ENCODE measurements around the gene CDK2. TPM values are rescaled to one million over a fixed set of nuclear protein-coding genes. Genes with fewer than 3 reads are reported as not detected.
A peak's percentile ranks its signal among the peaks of the same experiment; 100 is the strongest.

CDK2 gene
- total and polyA plus RNA-seq, 9 donors: 20.8 to 34.4 (median 30.6) TPM

- DNase-seq: no peak
- no peak overlapping the region for H3K4me3 ChIP-seq (ENCODE audit: low read length)
- 81% methylated on average over 5 of the region's 5 CpGs for WGBS (ENCODE audit: insufficient coverage)
- no peaks in the 10 kb centered on the region for H3K4me1 ChIP-seq (ENCODE audit: control insufficient read depth, insufficient read depth, low read length)
- no peak overlapping the region for H3K27ac ChIP-seq (ENCODE audit: low read length)
- H3K27me3 ChIP-seq (ENCODE audit: control insufficient read depth, insufficient read depth, low read length): peaks cover 3% of the 10 kb centered on the region
- H3K9me3 ChIP-seq (replicated peaks; ENCODE audit: control insufficient read depth, low read depth, low read length): no peaks in the 10 kb centered on the region
- peaks cover 10% of the 10 kb centered on the region for H3K36me3 ChIP-seq (ENCODE audit: control insufficient read depth, insufficient read depth, low read length)
These were observed 9.3 kb upstream of the CDK2 start for GRCh38 chr12:55957106-55957859.

- Histone ChIP-seq H3K36me3 (ENCODE audit: control insufficient read depth, insufficient read depth, low read length) (peaks cover 3% of the 10 kb centered on the region), H3K27ac (ENCODE audit: low read length) (no peak overlapping the region), H3K4me3 (ENCODE audit: low read length) (no peak overlapping the region), H3K27me3 (ENCODE audit: control insufficient read depth, insufficient read depth, low read length) (no peaks in the 10 kb centered on the region), H3K4me1 (ENCODE audit: control insufficient read depth, insufficient read depth, low read length) (peaks cover 18% of the 10 kb centered on the region), H3K9me3 (replicated peaks; ENCODE audit: control insufficient read depth, low read depth, low read length) (no peaks in the 10 kb centered on the region)
- DNase-seq: no peak
- 100% methylated on average over 1 of the region's 2 CpGs for WGBS (ENCODE audit: insufficient coverage)
These were observed 2.9 kb upstream of the CDK2 start for GRCh38 chr12:55963760-55964159.

GRCh38 chr12:55965240-55965639 lies 1.4 kb upstream of the CDK2 start:
- Histone ChIP-seq H3K9me3 (replicated peaks; ENCODE audit: control insufficient read depth, low read depth, low read length) (no peaks in the 10 kb centered on the region), H3K4me1 (ENCODE audit: control insufficient read depth, insufficient read depth, low read length) (peaks cover 18% of the 10 kb centered on the region), H3K4me3 (ENCODE audit: low read length) (no peak overlapping the region), H3K36me3 (ENCODE audit: control insufficient read depth, insufficient read depth, low read length) (peaks cover 7% of the 10 kb centered on the region), H3K27ac (ENCODE audit: low read length) (no peak overlapping the region), H3K27me3 (ENCODE audit: control insufficient read depth, insufficient read depth, low read length) (no peaks in the 10 kb centered on the region)
- DNase-seq: no peak
- 30% methylated on average over 5 of the region's 5 CpGs for WGBS (ENCODE audit: insufficient coverage)

GRCh38 chr12:55965941-55966407 lies 656 bp upstream of the CDK2 start, which contains the start of gene PMEL:
Gene PMEL, minus strand, starts transcription at chr12:55966042. Its CDS starts 31 bp downstream, at chr12:55966011.
- 0% methylated on average over 1 of the region's 4 CpGs for WGBS (ENCODE audit: insufficient coverage)
- peak within 1 kb of the TSS; percentile 92 for H3K27ac ChIP-seq (ENCODE audit: low read length)
- H3K4me1 ChIP-seq (ENCODE audit: control insufficient read depth, insufficient read depth, low read length): peaks cover 18% of the 10 kb centered on the region
- H3K36me3 ChIP-seq (ENCODE audit: control insufficient read depth, insufficient read depth, low read length): peaks cover 12% of the 10 kb centered on the region
- no peaks in the 10 kb centered on the region for H3K27me3 ChIP-seq (ENCODE audit: control insufficient read depth, insufficient read depth, low read length)
- no peaks in the 10 kb centered on the region for H3K9me3 ChIP-seq (replicated peaks; ENCODE audit: control insufficient read depth, low read depth, low read length)
- H3K4me3 ChIP-seq (ENCODE audit: low read length): peak within 1 kb of the TSS; percentile 98
- peak; percentile 43 for DNase-seq

DNA sequence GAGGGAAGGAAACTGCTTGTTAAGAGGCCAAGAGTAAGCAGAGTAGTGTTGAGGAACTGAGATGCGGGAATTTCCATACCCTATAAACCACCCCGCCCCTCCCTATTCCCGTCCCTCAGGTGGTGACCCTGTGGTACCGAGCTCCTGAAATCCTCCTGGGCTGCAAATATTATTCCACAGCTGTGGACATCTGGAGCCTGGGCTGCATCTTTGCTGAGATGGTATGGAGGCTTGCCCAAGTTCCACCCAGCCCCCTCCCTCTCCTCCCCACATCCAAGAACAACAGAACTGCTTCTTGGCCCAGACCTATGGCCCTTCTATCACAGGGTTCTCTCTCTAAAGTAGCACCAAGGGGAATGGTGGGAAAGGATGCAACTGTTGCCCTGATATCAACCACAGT lies 2.7 kb downstream of the CDK2 start:
- no CpG with 5 or more reads among the region's 4 CpGs for WGBS (ENCODE audit: insufficient coverage)
- H3K4me3 ChIP-seq (ENCODE audit: low read length): no peak overlapping the region
- no peaks in the 10 kb centered on the region for H3K27me3 ChIP-seq (ENCODE audit: control insufficient read depth, insufficient read depth, low read length)

DNA sequence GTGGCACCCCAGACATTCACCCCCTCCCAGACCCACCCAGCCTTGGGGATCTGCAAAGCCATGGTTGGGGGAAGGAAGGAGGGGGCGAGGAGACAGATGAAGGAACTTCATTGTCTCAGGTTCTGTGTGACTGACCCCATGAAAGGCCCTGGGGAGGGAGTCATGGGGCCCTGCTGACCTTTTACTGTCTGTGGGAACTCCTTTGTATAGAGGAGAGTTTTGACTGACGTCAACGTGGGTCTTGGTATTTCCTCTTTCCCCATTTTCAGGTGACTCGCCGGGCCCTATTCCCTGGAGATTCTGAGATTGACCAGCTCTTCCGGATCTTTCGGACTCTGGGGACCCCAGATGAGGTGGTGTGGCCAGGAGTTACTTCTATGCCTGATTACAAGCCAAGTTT lies 4.1 kb downstream of the CDK2 start:
- no peak for DNase-seq
- Histone ChIP-seq H3K27ac (ENCODE audit: low read length) (no peak overlapping the region), H3K9me3 (replicated peaks; ENCODE audit: control insufficient read depth, low read depth, low read length) (no peaks in the 10 kb centered on the region), H3K4me1 (ENCODE audit: control insufficient read depth, insufficient read depth, low read length) (peaks cover 29% of the 10 kb centered on the region), H3K27me3 (ENCODE audit: control insufficient read depth, insufficient read depth, low read length) (no peaks in the 10 kb centered on the region), H3K4me3 (ENCODE audit: low read length) (no peak overlapping the region), H3K36me3 (ENCODE audit: control insufficient read depth, insufficient read depth, low read length) (peaks cover 20% of the 10 kb centered on the region)
- 88% methylated on average over 3 of the region's 7 CpGs for WGBS (ENCODE audit: insufficient coverage)

More for the DNA sequence above, 2.7 kb downstream of the CDK2 start:
- Histone ChIP-seq H3K27ac (ENCODE audit: low read length) (no peak overlapping the region), H3K36me3 (ENCODE audit: control insufficient read depth, insufficient read depth, low read length) (peaks cover 20% of the 10 kb centered on the region), H3K4me1 (ENCODE audit: control insufficient read depth, insufficient read depth, low read length) (peaks cover 24% of the 10 kb centered on the region), H3K9me3 (replicated peaks; ENCODE audit: control insufficient read depth, low read depth, low read length) (no peaks in the 10 kb centered on the region)
- no peak for DNase-seq

GRCh38 chr12:55972042-55972441 lies 5.4 kb downstream of the CDK2 start:
- Histone ChIP-seq H3K4me1 (ENCODE audit: control insufficient read depth, insufficient read depth, low read length) (peaks cover 21% of the 10 kb centered on the region), H3K4me3 (ENCODE audit: low read length) (no peak overlapping the region), H3K27me3 (ENCODE audit: control insufficient read depth, insufficient read depth, low read length) (no peaks in the 10 kb centered on the region), H3K36me3 (ENCODE audit: control insufficient read depth, insufficient read depth, low read length) (peaks cover 30% of the 10 kb centered on the region), H3K27ac (ENCODE audit: low read length) (peak overlapping the region; percentile 98), H3K9me3 (replicated peaks; ENCODE audit: control insufficient read depth, low read depth, low read length) (no peaks in the 10 kb centered on the region)
- WGBS (ENCODE audit: insufficient coverage): 60% methylated on average over 1 of the region's 3 CpGs
- no peak for DNase-seq

DNA sequence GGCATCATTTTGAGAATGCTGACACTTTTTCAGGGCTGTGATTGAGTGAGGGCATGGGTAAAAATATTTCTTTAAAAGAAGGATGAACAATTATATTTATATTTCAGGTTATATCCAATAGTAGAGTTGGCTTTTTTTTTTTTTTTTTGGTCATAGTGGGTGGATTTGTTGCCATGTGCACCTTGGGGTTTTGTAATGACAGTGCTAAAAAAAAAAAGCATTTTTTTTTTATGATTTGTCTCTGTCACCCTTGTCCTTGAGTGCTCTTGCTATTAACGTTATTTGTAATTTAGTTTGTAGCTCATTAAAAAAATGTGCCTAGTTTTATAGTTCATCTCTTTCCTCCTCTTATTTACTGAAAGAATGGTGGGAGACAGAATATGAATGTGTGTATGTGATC lies 5.8 kb downstream of the CDK2 start:
- Histone ChIP-seq H3K9me3 (replicated peaks; ENCODE audit: control insufficient read depth, low read depth, low read length) (no peaks in the 10 kb centered on the region), H3K4me1 (ENCODE audit: control insufficient read depth, insufficient read depth, low read length) (peaks cover 17% of the 10 kb centered on the region), H3K27ac (ENCODE audit: low read length) (peak overlapping the region; percentile 98), H3K27me3 (ENCODE audit: control insufficient read depth, insufficient read depth, low read length) (no peaks in the 10 kb centered on the region), H3K36me3 (ENCODE audit: control insufficient read depth, insufficient read depth, low read length) (peaks cover 31% of the 10 kb centered on the region), H3K4me3 (ENCODE audit: low read length) (peak overlapping the region; percentile 64)
- no CpG with 5 or more reads among the region's 1 CpG for WGBS (ENCODE audit: insufficient coverage)
- DNase-seq: no peak

DNA sequence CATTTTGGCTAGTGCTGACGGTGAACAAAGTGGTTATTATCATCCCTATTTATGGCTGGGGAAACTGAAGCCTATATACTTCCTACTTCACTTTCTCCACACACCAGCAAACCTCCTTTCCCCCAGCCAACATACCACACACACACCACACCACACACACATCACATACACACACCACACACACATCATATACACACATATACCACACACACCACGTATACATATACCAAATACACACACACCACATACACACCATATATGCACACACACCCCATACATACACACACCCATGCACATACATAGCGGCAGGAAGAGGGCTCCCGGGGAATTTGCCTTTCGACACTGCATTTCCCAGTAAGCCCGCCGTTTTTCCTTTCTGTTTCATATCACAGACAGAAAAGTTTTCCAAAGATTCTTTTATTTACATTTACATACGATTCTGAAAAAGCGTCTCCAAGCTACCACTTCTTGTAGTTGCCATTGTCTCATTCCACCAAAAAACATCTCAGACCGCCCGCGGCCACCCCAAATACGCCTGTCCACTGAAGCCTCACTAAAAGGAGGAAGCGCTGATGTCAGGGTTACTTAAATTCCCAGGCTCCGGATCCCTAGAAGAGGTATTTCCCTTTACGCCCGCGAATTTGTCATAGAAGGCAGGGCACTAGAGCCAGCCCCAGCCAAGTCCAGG lies 6.4 kb downstream of the CDK2 start:
- Histone ChIP-seq H3K4me1 (ENCODE audit: control insufficient read depth, insufficient read depth, low read length) (peaks cover 13% of the 10 kb centered on the region), H3K9me3 (replicated peaks; ENCODE audit: control insufficient read depth, low read depth, low read length) (no peaks in the 10 kb centered on the region), H3K36me3 (ENCODE audit: control insufficient read depth, insufficient read depth, low read length) (peaks cover 34% of the 10 kb centered on the region), H3K4me3 (ENCODE audit: low read length) (peak overlapping the region; percentile 64), H3K27me3 (ENCODE audit: control insufficient read depth, insufficient read depth, low read length) (no peaks in the 10 kb centered on the region), H3K27ac (ENCODE audit: low read length) (peak overlapping the region; percentile 98)
- under 1% methylated on average over 16 of the region's 18 CpGs for WGBS (ENCODE audit: insufficient coverage)
- DNase-seq: no peak

DNA sequence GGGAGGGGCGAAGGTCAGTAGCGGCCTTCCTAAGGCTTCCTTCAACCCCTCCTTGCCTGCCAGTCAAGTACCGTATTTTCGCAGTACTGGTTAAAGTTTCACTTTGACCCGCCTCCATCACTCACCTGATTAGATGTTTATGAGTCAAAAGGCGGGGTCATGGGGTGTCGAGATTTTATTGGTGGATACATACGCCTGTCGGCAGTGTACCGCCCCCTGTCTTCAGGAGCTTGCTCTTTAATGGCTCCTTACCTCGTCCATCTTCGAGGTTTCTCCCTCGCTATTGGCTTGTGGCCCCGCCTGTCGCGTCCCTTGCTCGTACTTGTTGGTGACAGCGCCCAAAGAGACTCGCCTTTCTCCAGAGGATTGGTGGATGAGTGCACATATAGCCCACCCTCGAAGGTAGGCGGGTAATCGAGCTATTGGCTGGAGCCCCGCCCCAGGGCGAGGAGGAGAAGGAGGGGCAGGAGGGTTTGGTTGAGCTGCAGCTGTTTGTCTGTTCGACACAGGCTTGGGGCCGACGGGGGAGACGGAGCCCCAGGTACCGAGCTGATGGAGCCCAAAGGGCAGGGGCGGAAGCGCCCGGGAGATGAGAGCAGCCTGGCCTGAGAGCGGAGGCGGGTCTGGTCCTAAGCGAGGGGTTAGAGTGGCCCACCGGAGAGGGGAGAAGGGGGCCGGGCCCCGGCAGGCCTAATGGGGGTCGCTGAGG lies 7.1 kb downstream of the CDK2 start, which contains the start of gene RAB5B:
RAB5B (plus strand) TSS at position 480 of the 709 bp plus-strand sequence. CDS start 12,883 bp downstream, outside the sequence.
- 0% methylated on average over 27 of the region's 39 CpGs for WGBS (ENCODE audit: insufficient coverage)
- no peaks in the 10 kb centered on the region for H3K27me3 ChIP-seq (ENCODE audit: control insufficient read depth, insufficient read depth, low read length)
- peak within 1 kb of the TSS; percentile 78 for H3K4me3 ChIP-seq (ENCODE audit: low read length)
- H3K9me3 ChIP-seq (replicated peaks; ENCODE audit: control insufficient read depth, low read depth, low read length): no peaks in the 10 kb centered on the region
- peaks cover 33% of the 10 kb centered on the region for H3K36me3 ChIP-seq (ENCODE audit: control insufficient read depth, insufficient read depth, low read length)
- DNase-seq: peak; percentile 100
- H3K4me1 ChIP-seq (ENCODE audit: control insufficient read depth, insufficient read depth, low read length): peaks cover 13% of the 10 kb centered on the region
- H3K27ac ChIP-seq (ENCODE audit: low read length): peak within 1 kb of the TSS; percentile 98

Measured in muscle of leg (tissue), 11 donors.